Measurements from ENCODE around the gene MUC21. TPM values are rescaled to one million over a fixed set of nuclear protein-coding genes. Genes with fewer than 3 reads are reported as not detected.
"Not testable (repeated sequence)": the region's sequence is repeated elsewhere in the genome, so short reads cannot be mapped to it uniquely, and the experiment has no call there.

The MUC21 gene
- total RNA-seq, 1 donor from 2014 or later, result not detected

DNA sequence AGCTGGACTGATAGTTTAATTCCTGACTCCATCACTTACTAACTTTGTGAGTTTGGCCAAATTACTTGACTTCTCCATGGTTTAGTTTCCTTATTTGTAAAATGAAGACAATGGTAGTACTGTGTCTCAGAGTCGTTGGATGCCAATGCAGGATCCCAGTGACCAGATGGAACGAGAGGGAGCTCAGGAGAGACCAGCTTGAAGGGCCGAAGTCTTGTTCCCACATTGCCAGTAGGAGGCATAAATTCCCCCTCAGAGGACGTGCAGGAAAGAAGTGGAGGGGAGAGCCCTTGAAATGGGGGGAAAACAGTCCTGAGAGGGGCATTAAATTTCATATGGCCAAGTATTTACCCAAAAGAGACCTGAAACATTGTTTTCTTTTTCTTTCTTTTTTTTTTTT is 24.6 kb downstream of the MUC21 start:
- no peak for DNase-seq (ENCODE audit: low read depth, low spot score)

DNA sequence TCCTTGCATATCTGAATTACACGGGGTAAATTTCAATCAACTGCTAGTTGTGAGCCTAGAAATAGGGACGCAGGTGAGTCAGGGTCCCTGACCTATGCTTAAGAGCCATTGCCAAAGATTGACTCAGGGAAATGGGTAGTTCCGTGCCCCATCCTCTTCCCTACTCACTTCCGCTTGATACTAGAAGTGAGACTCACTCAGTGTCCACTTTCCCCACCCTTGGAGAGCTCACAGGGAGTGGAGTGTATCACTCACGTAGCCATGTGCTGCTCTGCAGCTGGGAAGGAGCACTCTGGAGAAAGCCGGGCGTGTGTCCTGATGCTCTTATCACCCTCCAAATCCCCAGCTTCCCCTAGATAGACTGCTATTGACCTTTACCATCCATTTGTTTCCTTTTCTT is 26.2 kb downstream of the MUC21 start:
- no peak for DNase-seq (ENCODE audit: low read depth, low spot score)

DNA sequence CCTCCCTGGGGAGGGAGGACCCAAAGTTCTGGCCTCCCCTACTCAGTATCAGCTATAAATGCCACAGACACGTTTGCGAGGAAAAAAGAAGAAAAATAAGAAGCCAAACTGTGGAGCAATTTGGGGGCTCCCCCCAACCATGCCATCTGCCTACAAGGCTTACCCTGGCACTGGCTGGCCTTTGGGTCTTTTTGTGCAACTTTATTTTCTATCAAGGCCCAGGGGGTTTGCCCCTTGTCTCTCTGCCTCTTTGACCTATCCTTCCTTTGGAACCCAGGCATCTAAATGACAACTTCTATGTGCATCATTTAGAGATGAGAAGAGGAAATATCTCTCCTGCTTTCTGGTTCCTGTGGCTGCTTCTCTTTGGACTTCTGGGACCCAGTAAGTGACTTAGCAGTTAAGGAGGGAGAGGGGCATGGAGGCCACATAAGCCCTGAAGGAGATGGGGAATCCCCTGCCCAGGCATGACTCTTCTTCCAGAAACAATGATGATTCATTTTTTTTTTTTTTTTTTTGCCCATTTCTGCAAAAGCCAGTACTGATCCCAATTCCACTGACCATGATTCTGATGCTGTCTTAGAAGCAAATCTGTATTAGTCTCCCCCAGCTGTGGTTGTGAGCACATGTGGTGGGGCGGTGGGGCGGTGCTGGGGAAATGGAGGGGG is 27.0 kb downstream of the MUC21 start, which contains the start of gene MUC22:
Gene MUC22, plus strand, starts transcription at position 82 of the 668 bp plus-strand sequence. Its CDS starts 233 bp downstream, at position 315.
- DNase-seq (ENCODE audit: low read depth, low spot score), result no peak

DNA sequence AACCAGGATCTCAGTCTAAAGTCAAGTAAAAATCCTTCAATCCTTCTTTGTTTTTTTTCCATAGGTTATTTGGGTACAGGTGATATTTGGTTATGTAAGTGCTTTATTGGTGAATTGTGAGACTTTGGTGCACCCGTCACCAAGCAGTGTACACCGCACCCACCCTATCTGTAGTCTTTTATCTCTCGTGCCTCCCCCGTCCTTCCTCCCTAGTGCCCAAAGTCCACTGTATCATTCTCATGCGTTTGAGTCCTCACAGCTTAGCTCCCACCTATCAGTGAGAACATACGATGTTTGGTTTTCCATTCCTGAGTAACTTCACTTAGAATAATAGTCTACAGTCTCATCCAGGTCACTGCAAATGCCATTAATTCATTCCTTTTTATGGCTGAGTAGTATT is 27.6 kb downstream of the MUC21 start:
- no peak for DNase-seq (ENCODE audit: low read depth, low spot score)

DNA sequence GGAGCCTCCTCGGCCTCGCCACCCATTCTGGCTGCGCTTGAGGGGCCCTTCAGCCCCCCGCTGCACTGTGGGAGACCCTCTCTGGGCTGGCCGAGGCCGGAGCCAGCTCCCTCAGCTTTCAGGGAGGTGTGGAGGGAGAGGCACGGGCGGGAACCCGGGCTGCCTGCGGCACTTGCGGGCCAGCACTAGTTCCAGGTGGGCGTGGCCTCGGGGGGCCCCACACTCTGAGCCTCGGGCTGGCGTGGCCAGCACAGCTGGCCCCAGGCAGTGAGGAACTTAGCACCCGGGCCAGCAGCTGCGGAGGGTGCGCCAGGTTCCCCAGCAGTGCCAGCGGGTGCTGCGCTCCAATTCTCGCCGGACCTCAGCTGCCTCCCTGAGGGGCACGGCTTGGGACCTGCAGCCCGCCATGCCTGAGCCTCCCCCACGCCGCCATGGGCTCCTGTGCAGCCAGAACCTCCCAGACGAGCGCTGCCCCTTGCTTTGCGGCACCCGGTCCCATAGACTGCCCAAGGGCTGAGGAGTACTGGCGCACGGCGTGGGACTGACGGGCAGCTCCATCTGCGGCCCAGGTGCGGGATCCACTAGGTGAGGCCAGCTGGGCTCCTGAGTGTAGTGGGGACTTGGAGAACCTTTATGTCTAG is 33.3 kb downstream of the MUC21 start:
- DNase-seq (ENCODE audit: low read depth, low spot score), result no peak

DNA sequence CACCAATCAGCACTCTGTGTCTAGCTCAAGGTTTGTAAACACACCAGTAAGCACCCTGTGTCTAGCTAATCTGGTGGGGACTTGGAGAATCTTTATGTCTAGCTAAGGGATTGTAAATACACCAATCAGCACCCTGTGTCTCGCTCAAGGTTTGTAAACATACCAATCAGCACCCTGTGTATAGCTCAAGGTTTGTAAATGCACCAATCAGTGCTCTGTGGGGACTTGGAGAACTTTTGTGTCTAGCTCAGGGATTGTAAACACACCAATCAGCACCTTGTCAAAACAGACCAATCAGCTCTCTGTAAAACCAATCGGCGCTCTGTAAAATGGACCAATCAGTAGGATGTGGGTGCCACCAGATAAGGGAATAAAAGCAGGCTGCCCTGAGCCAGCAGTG is 33.9 kb downstream of the MUC21 start:
- DNase-seq (ENCODE audit: low read depth, low spot score), result not testable (repeated sequence)

DNA sequence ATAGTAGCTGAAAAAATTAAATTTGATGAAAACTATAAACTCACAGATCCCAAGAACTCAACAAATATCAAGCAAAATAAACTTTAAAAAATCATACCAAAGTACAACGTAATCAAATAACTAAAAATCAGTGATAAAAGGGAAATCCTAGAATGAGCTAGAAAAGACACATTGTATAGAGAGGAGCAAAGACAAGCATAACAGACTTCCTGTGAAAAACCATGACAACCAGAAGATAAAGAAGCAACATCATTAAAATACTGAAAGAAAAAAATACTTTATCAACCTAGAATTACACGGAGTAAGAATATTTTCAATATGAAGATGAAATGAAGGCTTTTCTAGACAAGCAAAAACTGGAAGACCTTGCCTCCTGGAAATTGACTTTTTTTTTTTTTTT is 36.5 kb downstream of the MUC21 start:
- DNase-seq (ENCODE audit: low read depth, low spot score), result no peak

DNA sequence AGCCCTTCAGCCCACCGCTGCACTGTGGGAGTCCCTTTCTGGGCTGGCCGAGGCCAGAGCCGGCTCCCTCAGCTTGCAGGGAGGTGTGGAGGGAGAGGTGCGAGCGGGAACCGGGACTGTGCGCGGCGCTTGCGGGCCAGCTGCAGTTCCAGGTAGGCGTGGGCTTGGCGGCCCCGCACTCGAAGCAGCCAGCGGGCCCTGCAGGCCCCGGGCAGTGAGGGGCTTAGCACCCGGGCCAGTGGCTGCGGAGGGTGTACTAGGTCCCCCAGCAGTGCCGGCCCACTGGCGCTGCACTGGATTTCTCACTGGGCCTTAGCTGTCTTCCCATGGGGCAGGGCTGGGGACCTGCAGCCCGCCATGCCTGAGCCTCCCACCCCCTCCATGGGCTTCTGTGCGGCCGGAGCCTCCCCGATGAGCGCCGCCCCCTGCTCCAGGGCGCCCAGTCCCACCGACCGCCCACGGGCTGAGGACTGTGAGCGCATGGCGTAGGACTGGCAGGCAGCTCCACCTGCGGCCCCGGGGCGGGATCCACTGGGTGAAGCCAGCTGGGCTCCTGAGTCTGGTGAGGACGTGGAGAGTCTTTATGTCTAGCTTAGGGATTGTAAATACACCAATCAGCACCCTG is 37.2 kb downstream of the MUC21 start:
- DNase-seq (ENCODE audit: low read depth, low spot score), result not testable (repeated sequence)

DNA sequence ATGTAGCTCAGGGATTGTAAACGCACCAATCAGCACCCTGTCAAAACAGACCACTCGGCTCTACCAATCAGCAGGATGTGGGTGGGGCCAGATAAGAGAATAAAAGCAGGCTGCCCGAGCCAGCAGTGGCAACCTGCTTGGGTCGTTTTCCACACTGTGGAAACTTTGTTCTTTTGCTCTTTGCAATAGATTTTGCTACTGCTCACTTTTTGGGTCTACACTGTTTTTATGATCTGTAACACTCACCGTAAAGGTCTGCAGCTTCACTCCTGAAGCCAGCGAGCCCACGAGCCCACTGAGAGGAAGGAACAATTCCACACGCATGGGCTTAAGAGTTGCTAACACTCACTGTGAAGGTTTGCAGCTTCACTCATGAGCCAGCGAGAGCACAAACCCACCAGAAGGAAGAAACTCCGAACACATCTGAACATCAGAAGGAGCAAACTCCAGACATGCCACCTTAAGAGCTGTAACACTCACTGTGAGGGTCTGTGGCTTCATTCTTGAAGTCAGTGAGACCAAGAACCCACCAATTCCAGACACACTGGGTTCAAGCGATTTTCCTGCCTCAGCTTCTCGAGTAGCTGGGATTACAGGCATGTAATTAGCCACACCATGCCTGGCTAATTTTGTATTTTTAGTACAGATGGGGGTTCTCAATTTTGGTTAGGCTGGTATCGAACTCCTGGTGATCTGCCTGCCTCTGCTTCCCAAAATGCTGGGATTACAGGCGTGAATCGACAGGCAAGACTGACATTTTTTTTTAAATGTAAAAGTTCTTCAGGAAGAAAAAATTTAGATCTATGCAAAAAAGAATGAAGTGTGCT is 38.4 kb downstream of the MUC21 start:
- DNase-seq (ENCODE audit: low read depth, low spot score), result not testable (repeated sequence)

DNA sequence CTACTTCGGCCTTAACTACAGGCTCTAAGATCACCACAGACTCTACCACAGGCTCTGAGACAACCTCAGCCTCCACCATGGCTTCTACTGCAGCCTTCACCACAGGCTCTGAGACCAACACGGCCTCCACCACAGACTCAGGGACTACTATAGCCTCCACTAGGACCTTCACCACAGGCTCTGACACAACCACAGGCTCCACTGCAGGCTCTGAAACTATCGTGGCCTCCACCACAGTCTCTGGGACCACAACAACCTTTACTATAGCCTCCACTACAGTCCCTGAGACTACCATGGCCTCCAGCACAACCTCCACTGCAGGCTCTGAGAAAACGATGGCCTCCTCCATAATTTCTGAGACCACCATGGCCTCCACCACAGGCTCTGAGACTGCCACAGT is 42.1 kb downstream of the MUC21 start:
- DNase-seq (ENCODE audit: low read depth, low spot score), result no peak

DNA sequence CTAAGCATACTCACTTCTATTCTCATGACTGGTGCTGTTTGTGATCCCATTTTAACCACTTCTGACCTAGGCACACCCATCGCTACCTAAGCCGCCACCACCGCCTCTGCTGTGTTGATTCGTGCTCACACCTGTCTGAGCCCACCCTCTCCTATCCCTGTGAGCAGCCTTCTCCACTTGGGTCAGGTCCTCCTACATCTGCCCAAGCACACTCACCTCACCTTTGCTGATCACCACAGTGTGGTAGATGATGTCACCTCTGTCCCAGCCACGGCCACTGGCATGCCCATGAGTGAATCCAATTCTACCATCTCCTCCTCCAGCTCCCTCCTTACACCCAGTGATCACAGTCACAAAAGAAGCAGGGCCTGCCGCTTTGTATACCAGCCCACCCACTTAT is 47.6 kb downstream of the MUC21 start:
- no peak for DNase-seq (ENCODE audit: low read depth, low spot score)

DNA sequence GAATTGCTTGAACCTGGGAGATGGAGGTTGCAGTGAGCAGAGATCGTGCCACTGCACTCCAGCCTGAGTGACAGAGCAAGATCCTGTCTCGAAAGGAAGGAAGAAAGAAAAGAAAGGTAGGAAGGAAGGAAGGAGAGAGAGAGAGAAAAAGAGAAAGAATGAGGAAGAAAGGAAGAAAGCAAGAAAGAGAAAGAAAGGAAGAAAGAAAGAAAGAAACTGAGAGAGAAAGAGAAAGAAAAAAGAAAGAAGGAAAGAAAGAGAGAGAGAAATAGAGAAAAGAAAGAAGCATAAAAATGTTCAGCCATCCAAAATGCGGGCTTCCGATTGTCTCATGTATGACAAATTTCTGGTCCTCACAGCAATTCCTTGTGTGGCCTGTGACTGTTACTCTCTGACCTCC is 49.6 kb downstream of the MUC21 start:
- DNase-seq (ENCODE audit: low read depth, low spot score), result no peak

DNA sequence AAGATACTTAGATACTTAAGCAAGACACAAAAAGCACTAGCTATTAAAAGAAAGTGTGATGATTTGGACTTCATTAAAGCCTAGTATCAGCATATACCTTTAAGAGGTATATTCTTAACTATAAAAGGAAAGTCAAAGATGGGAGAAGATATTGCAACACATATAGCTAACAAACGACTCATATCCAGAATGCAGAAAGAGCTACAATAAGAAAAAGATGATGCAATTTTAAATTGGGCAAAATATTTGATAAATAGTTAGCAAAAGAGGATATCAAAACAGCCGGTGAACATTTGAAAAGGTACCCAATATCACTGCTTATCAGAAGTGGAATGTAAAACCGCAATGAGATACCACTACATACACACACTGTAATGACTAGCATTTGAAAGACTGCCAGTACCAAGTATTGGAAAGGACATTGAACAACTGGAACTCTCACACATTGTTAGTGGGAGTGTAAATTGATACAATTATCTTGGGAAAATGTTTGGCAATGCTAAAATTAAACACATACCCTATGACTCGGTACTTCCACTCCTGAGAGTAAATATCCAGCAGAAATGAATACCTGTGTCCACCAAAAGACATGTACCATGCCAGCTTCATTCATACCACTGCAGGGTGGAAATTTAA is 52.5 kb downstream of the MUC21 start:
- DNase-seq (ENCODE audit: low read depth, low spot score), result no peak

DNA sequence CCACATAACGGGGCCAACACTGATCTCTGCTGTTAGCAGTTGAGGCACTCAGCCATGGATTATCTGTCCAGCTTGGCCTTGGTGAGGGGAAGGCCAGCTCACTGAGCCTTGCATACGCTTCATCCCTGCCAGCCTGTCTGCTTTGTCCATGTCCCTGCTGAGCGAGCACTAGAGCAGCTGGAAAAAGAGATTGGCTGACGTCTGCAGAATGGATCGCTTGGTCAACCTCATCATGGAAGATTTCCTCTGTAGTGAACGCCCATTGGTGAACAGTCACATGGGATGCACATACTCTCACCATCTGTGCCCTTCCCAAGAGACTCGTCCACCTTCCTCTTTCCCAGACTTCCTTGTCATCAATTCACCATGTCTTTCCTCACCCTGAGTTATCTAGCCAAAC is 53.7 kb downstream of the MUC21 start:
- DNase-seq (ENCODE audit: low read depth, low spot score), result no peak

DNA sequence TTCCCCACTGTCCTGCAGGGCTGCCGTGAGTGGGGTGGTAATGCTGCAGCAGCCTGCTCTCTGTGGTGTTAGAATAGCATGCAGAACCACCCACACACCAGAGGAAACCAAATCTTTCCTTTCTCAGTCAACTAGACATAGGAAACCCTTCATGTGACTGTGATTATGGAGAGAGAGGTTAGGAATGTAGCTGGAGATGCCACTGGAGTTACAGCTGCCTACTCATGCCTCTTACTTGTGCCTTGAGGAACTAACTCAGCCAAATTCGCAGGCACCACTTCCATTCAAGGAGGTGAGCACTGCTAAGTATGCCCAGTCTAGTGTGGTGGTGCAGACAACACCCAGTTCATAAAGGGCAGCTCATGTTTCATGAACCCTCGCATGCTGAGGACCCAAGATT is 54.2 kb downstream of the MUC21 start:
- DNase-seq (ENCODE audit: low read depth, low spot score), result no peak

DNA sequence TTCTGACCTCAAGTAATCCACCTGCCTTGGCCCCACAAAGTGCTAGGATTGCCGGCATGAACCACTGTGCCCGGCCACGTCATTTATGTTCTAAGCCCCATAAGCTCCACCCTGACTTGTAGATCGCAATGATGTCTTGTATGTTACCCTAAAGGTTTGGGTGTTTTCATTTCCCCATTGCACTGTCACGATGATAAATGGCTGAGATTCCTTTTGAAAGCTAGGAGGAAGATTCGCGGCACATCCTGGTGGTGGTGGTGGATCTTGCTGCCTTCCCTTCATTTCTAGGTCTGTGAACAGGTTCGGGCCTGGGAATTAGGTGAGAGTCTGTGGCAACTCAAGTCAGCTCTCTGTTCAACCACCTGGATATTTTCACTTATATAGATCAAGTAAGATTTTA is 55.0 kb downstream of the MUC21 start:
- DNase-seq (ENCODE audit: low read depth, low spot score), result no peak

Other genes with a start within 250 kb of the MUC21 start
- 46.6 and 107 TPM in 2 replicates for gene FLOT1, start 241.0 kb upstream of the MUC21 start, total RNA-seq
- gene IER3, start 239.2 kb upstream of the MUC21 start, total RNA-seq, result 90.2 and 122 TPM in 2 replicates
- 5.9 and 7.4 TPM in 2 replicates for gene DDR1, start 99.2 kb upstream of the MUC21 start, total RNA-seq
- 12.5 and 19.5 TPM in 2 replicates for gene GTF2H4, start 75.5 kb upstream of the MUC21 start, total RNA-seq
- gene VARS2, start 69.5 kb upstream of the MUC21 start, total RNA-seq, result 15.9 and 24.8 TPM in 2 replicates
- gene SFTA2, start 51.5 kb upstream of the MUC21 start, total RNA-seq, result not detected in 2 replicates
- not detected in 2 replicates for gene MUCL3, start 42.7 kb upstream of the MUC21 start, total RNA-seq
- not detected in 2 replicates for gene MUC22, start 26.8 kb downstream of the MUC21 start, total RNA-seq
- gene C6orf15, start 128.9 kb downstream of the MUC21 start, total RNA-seq, result not detected in 2 replicates
- gene PSORS1C1, start 131.1 kb downstream of the MUC21 start, total RNA-seq, result 2.2 and 2.4 TPM in 2 replicates
- not detected in 2 replicates for gene CDSN, start 136.7 kb downstream of the MUC21 start, total RNA-seq
- gene PSORS1C2, start 155.3 kb downstream of the MUC21 start, total RNA-seq, result not detected in 2 replicates
- gene CCHCR1, start 174.1 kb downstream of the MUC21 start, total RNA-seq, result 16.3 and 27.6 TPM in 2 replicates
- 20.4 and 44.6 TPM in 2 replicates for gene TCF19, start 174.9 kb downstream of the MUC21 start, total RNA-seq
- gene POU5F1, start 187.0 kb downstream of the MUC21 start, total RNA-seq, result 0.56 and 1.6 TPM in 2 replicates